ENCODE data around the gene KLF5.
"Not testable (repeated sequence)": the region's sequence is repeated elsewhere in the genome, so short reads cannot be mapped to it uniquely, and the experiment has no call there.

Gene KLF5

GRCh38 chr13:73058736-73059459 is at the start of gene KLF5:
Gene KLF5 (plus strand): TSS chr13:73059005. CDS start chr13:73059328, 323 bp downstream.
- peak; percentile 93 for DNase-seq (ENCODE audit: low read depth in 1 of 2, low spot score in 1 of 2)

- no peak for DNase-seq (ENCODE audit: low read depth in 1 of 2, low spot score in 1 of 2)
Measured at GRCh38 chr13:73011751-73012150, 47.1 kb upstream of the KLF5 start.

- DNase-seq (ENCODE audit: low read depth in 1 of 2, low spot score in 1 of 2) = no peak
Measured at GRCh38 chr13:73015805-73016204, 43.0 kb upstream of the KLF5 start.

- no peak for DNase-seq (ENCODE audit: low read depth in 1 of 2, low spot score in 1 of 2)
Measured at GRCh38 chr13:73018336-73018735, 40.5 kb upstream of the KLF5 start.

- no peak for DNase-seq (ENCODE audit: low read depth in 1 of 2, low spot score in 1 of 2)
Measured at GRCh38 chr13:73025217-73026012, 33.4 kb upstream of the KLF5 start.

- no peak for DNase-seq (ENCODE audit: low read depth in 1 of 2, low spot score in 1 of 2)
Measured at GRCh38 chr13:73034901-73035300, 23.9 kb upstream of the KLF5 start.

GRCh38 chr13:73035660-73036059 is 23.1 kb upstream of the KLF5 start:
- no peak for DNase-seq (ENCODE audit: low read depth in 1 of 2, low spot score in 1 of 2)

GRCh38 chr13:73036566-73036965 is 22.2 kb upstream of the KLF5 start:
- no peak for DNase-seq (ENCODE audit: low read depth in 1 of 2, low spot score in 1 of 2)

- no peak for DNase-seq (ENCODE audit: low read depth in 1 of 2, low spot score in 1 of 2)
Measured at GRCh38 chr13:73038064-73038463, 20.7 kb upstream of the KLF5 start.

- no peak for DNase-seq (ENCODE audit: low read depth in 1 of 2, low spot score in 1 of 2)
Measured at GRCh38 chr13:73039201-73040108, 19.4 kb upstream of the KLF5 start.

GRCh38 chr13:73040484-73040883 is 18.3 kb upstream of the KLF5 start:
- no peak for DNase-seq (ENCODE audit: low read depth in 1 of 2, low spot score in 1 of 2)

- DNase-seq (ENCODE audit: low read depth in 1 of 2, low spot score in 1 of 2) = no peak
Measured at GRCh38 chr13:73040968-73041596, 17.7 kb upstream of the KLF5 start.

GRCh38 chr13:73045031-73045430 is 13.8 kb upstream of the KLF5 start:
- no peak for DNase-seq (ENCODE audit: low read depth in 1 of 2, low spot score in 1 of 2)

GRCh38 chr13:73048615-73049014 is 10.2 kb upstream of the KLF5 start:
- not testable (repeated sequence) for DNase-seq (ENCODE audit: low read depth in 1 of 2, low spot score in 1 of 2)

GRCh38 chr13:73054712-73055111 is 4.1 kb upstream of the KLF5 start:
- no peak for DNase-seq (ENCODE audit: low read depth in 1 of 2, low spot score in 1 of 2)

- DNase-seq (ENCODE audit: low read depth in 1 of 2, low spot score in 1 of 2) = no peak
Measured at GRCh38 chr13:73055813-73056564, 2.8 kb upstream of the KLF5 start.

GRCh38 chr13:73056565-73056962 is 2.2 kb upstream of the KLF5 start:
- no peak for DNase-seq (ENCODE audit: low read depth in 1 of 2, low spot score in 1 of 2)

GRCh38 chr13:73057284-73058063 is 1.3 kb upstream of the KLF5 start:
- no peak for DNase-seq (ENCODE audit: low read depth in 1 of 2, low spot score in 1 of 2)

- no peak for DNase-seq (ENCODE audit: low read depth in 1 of 2, low spot score in 1 of 2)
Measured at GRCh38 chr13:73058064-73058313, 816 bp upstream of the KLF5 start.

GRCh38 chr13:73058432-73058735 is 421 bp upstream of the KLF5 start:
- no peak for DNase-seq (ENCODE audit: low read depth in 1 of 2, low spot score in 1 of 2)

All from activated T-helper 1 cell treated with anti-CD3 and anti-CD28 coated beads, Interleukin-2, amount 50 U/mL, for 16 hours (primary cell).